K562 treated with DMSO at 1 percent for 4 hours (cell line): Measurements from ENCODE around the gene SAMD1. TPM values are rescaled to one million over a fixed set of nuclear protein-coding genes. Genes with fewer than 3 reads are reported as not detected.

ENCODE experiments used
- total RNA-seq: library from RNA; unstranded; fragments of 300-600 nt; gene quantifications from 2 replicates; pipeline ENCODE4 v1.2.3, GENCODE V29; 2022; ENCODE audit not compliant: insufficient read depth

Gene SAMD1
- total RNA-seq, result 38.6 and 45.3 TPM in 2 replicates

DNA sequence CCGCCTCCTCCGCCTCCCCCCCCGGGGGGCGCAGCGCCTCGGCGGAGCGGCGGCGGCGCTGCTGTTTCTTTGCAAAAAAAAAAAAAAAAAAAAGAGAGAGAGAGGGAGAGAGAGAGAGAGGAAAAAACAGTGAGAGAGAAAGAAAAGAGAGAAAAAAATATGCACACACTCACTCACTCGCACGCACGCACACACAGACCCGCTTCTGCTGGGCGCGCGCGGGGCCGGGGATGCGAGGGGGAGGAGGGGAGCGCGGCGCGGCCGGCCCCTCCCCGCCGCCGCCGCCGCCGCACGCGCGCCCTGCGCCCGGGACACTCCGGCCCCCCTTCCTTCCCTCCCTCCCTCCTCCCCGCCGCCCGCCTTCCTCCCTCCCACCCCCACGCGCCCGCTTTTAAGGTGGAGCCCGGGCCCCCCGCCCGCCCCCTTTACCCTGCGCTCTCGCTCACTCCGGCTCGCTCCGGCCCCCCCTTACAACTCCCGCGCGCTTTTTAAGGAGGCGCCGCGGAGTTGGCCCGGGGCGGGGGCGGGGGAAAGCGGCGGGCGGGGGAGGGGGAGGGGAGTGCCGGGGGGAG, at the start of gene SAMD1:
TSS of gene SAMD1 (minus strand) at position 243 of the 572 bp plus-strand sequence.

DNA sequence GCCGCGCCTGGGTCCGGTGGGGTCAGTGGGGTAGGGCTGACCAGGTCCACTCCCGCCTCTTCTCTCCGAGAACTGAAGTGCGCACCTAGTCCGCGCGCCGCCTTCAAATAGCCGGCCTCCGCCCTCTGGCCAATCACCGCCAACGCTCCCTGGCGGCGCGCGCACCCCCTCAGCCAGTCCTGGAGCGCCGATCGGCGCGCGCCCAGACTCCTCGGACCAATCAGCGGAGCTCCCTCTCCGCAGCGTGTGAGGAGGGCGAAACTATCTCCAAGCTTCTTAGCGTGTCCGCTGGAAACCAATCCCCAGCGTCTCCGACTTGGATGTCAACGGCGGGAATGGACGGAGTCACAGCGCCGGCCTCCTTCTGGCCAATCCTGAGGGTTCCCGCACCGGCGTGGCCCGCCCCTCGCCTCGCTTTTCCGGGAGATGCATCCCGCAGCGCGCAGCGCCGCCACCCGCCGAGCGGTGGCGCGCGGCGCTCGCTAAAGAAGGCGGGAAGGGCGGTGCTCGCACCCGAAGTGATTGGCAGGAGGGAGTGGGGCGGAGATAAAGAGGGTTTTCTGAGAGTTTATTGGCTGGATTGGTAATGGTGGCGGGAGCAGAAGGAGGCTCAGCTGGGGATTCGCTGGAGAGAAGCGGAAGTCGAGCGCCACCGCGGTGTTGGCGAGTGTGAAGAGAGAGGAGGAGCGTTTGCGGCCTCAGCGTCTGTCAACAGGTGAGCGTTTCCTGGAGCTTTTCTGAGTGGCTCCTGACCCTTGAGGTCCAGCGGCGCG, 46.1 kb upstream of the SAMD1 start, which contains the start of gene ASF1B:
TSS of gene ASF1B (minus strand) at position 81 of the 773 bp plus-strand sequence. CDS start 133 bp downstream, outside the sequence.

GRCh38 chr19:14117668-14118164, 27.2 kb upstream of the SAMD1 start, which contains the start of gene PRKACA:
PRKACA (minus strand) TSS chr19:14117762; CDS start chr19:14117547, 215 bp downstream.

DNA sequence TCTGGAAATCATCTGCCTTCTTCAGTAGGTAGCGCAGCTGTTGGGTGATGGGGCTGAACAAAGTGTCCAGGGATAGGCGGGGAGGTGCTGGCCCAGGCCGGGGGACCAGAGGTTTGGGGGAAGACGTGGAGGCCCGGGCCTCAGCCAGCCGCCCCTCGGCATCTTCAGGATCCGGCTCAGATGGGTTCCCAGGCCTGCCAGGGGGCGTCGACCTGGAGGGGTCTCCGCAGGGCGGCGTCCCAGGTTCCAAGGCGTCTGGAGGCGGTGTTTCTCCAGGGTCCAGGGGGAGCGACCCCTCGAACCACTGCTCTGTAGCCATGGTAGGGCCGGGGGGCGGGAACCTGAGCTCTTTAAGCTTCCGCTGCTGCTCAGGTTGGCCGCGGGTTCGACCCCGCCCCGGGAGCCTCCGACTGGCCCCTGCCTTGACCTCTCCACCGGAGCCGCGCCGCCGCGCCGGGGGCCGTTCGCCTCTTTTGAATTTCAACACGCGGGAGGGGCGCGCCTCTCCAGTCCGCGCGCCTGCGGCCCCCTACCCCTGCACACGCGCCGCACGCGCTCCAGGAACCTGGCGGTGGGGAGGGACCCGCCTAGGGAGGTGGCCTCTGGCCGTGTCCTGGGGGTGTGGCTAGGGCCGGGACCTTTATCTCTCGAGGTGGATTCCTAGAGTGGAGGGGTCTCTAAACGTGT, 5.1 kb downstream of the SAMD1 start, which contains the start of gene C19orf67:
TSS of gene C19orf67 (minus strand) at position 475 of the 687 bp plus-strand sequence. CDS start at position 319, 156 bp downstream.

GRCh38 chr19:14072535-14073260, 17.9 kb downstream of the SAMD1 start, which contains the start of gene MISP3:
MISP3 (plus strand) TSS chr19:14072786; CDS start chr19:14073310, 524 bp downstream.

GRCh38 chr19:14061751-14062557, 28.6 kb downstream of the SAMD1 start, which contains the start of gene PALM3:
PALM3 (minus strand) TSS chr19:14062076; CDS start chr19:14061980, 96 bp downstream.

Other genes starting within 250 kb of the SAMD1 start
- not detected in 2 replicates for gene NANOS3, start 213.6 kb downstream of the SAMD1 start, total RNA-seq
- gene BRME1, start 184.6 kb downstream of the SAMD1 start, total RNA-seq, result 6.6 and 9.7 TPM in 2 replicates
- gene CC2D1A, start 184.6 kb downstream of the SAMD1 start, total RNA-seq, result 26.0 and 35.1 TPM in 2 replicates
- gene PODNL1, start 152.3 kb downstream of the SAMD1 start, total RNA-seq, result 0.74 and 2.7 TPM in 2 replicates
- 54.7 and 55.8 TPM in 2 replicates for gene DCAF15, start 138.2 kb downstream of the SAMD1 start, total RNA-seq
- 7.1 and 24.9 TPM in 2 replicates for gene RFX1, start 84.4 kb downstream of the SAMD1 start, total RNA-seq
- gene RLN3, start 62.6 kb downstream of the SAMD1 start, total RNA-seq, result not detected in 2 replicates
- gene IL27RA, start 59.0 kb downstream of the SAMD1 start, total RNA-seq, result 19.2 and 23.6 TPM in 2 replicates
- 6.3 and 11.4 TPM in 2 replicates for gene PALM3, start 28.7 kb downstream of the SAMD1 start, total RNA-seq
- gene MISP3, start 18.0 kb downstream of the SAMD1 start, total RNA-seq, result 4.5 and 5.4 TPM in 2 replicates
- not detected in 2 replicates for gene C19orf67, start 5.0 kb downstream of the SAMD1 start, total RNA-seq
- 76.7 and 78.9 TPM in 2 replicates for gene PRKACA, start 27.0 kb upstream of the SAMD1 start, total RNA-seq
- 167 and 228 TPM in 2 replicates for gene ASF1B, start 45.8 kb upstream of the SAMD1 start, total RNA-seq
- 20.1 and 26.8 TPM in 2 replicates for gene ADGRL1, start 115.4 kb upstream of the SAMD1 start, total RNA-seq